BLaER1 treated with 17β-estradiol and CSF1 and Interleukin-3, amounts not matched to agents 10 nM and 100 nM (cell line): ENCODE measurements around the gene CORO6.

Source experiments
- H3K27ac ChIP-seq, 11 experiments: shearing (Covaris generic); formaldehyde crosslinking; 2 replicates each; pipeline ENCODE4 v1.8.1; 2022
- H3K27me3 ChIP-seq, 11 experiments: shearing (Covaris generic); formaldehyde crosslinking; 2 replicates each; pipeline ENCODE4 v1.8.1; 2022
- H3K36me3 ChIP-seq, 11 experiments: shearing (Covaris generic); formaldehyde crosslinking; 2 replicates each; pipeline ENCODE4 v1.8.1; 2022
- H3K4me1 ChIP-seq, 10 experiments: shearing (Covaris generic); formaldehyde crosslinking; 2 replicates each; pipeline ENCODE4 v1.8.1; 2022
- H3K4me2 ChIP-seq, 11 experiments: shearing (Covaris generic); formaldehyde crosslinking; 2 replicates each; pipeline ENCODE4 v1.8.1; 2022
- H3K4me3 ChIP-seq, 10 experiments: shearing (Covaris generic); formaldehyde crosslinking; 2 replicates each; pipeline ENCODE4 v1.8.1; 2022
- H3K9ac ChIP-seq, 11 experiments: shearing (Covaris generic); formaldehyde crosslinking; 2 replicates each; pipeline ENCODE4 v1.8.1; 2022
- H3K9me3 ChIP-seq, 11 experiments: shearing (Covaris generic); formaldehyde crosslinking; replicated peaks in 1 of 11; 2 replicates each; pipeline ENCODE4 v1.8.1; 2022
- H4K20me1 ChIP-seq, 11 experiments: shearing (Covaris generic); formaldehyde crosslinking; 2 replicates each; pipeline ENCODE4 v1.8.1; 2022
- Cebpa-rat ChIP-seq, 11 experiments: shearing (Covaris generic); IDR thresholded peaks; 2 replicates each; pipeline ENCODE4 v1.8.1; 2022

CORO6 gene

GRCh38 chr17:29614349-29615047 lies 8.2 kb downstream of the CORO6 start:
- peaks cover 54 to 76% (median 70%) of the 10 kb centered on the region in 10 experiments for H3K4me1 ChIP-seq
- peak overlapping the region in 9 of 11 experiments; percentile 9 to 65 (median 47); a peak in 11 of 22 replicates for H3K9ac ChIP-seq
- H4K20me1 ChIP-seq, result peaks cover 0 to 60% (median 22%) of the 10 kb centered on the region in 11 experiments; a peak in 18 of 22 replicates
- H3K27ac ChIP-seq, result peak overlapping the region in 5 of 11 experiments; percentile 29 to 57 (median 38); a peak in 7 of 22 replicates
- H3K9me3 ChIP-seq, result peaks cover 0 to 5% (median 0%) of the 10 kb centered on the region in 11 experiments; a peak in 1 of 22 replicates
- peak overlapping the region; percentile 92 to 98 (median 95) for H3K4me2 ChIP-seq
- H3K27me3 ChIP-seq, result peaks cover 13 to 28% (median 22%) of the 10 kb centered on the region in 11 experiments
- TF ChIP-seq Cebpa-rat (IDR thresholded peaks at IDR 0.05), result no peak
- H3K36me3 ChIP-seq, result peaks cover 0 to 31% (median 23%) of the 10 kb centered on the region in 11 experiments; a peak in 14 of 22 replicates
- peak overlapping the region in 5 of 10 experiments; percentile 45 to 53 (median 51); a peak in 5 of 20 replicates for H3K4me3 ChIP-seq

DNA sequence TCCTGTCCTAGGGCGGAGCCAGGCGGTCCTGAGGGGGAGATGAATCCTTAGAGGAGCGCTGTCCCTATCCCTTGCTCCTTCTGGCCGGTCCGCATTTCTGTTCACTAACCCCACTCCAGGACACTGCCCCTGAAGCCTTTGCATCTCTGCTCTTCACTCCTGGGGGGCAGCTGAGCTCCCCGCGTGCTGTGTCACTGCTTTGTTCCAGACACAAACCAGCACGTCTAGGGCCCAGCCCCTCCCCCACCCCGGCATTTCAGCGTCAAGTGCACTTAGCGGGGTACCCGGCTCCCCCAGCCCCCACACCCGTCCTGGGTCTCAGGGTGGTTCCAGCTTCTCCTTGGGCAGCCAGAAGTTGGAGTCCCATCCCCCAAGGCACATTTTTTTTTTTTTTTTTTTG lies 8.9 kb downstream of the CORO6 start:
- peak overlapping the region in 5 of 10 experiments; percentile 13 to 52 (median 41); a peak in 7 of 20 replicates for H3K4me3 ChIP-seq
- H3K9me3 ChIP-seq, result peaks cover 0 to 5% (median 0%) of the 10 kb centered on the region in 11 experiments; a peak in 1 of 22 replicates
- H3K27me3 ChIP-seq, result peaks cover 13 to 28% (median 22%) of the 10 kb centered on the region in 11 experiments
- TF ChIP-seq Cebpa-rat (IDR thresholded peaks at IDR 0.05), result no peak
- H3K4me1 ChIP-seq, result peaks cover 48 to 76% (median 67%) of the 10 kb centered on the region in 10 experiments
- peak overlapping the region; percentile 92 to 98 (median 95) for H3K4me2 ChIP-seq
- peak overlapping the region in 3 of 11 experiments; percentile 9 to 39 (median 19); a peak in 3 of 22 replicates for H3K27ac ChIP-seq
- peaks cover 0 to 66% (median 22%) of the 10 kb centered on the region in 11 experiments; a peak in 18 of 22 replicates for H4K20me1 ChIP-seq
- peak overlapping the region in 10 of 11 experiments; percentile 17 to 65 (median 38); a peak in 16 of 22 replicates for H3K9ac ChIP-seq
- H3K36me3 ChIP-seq, result peaks cover 0 to 37% (median 29%) of the 10 kb centered on the region in 11 experiments; a peak in 17 of 22 replicates

DNA sequence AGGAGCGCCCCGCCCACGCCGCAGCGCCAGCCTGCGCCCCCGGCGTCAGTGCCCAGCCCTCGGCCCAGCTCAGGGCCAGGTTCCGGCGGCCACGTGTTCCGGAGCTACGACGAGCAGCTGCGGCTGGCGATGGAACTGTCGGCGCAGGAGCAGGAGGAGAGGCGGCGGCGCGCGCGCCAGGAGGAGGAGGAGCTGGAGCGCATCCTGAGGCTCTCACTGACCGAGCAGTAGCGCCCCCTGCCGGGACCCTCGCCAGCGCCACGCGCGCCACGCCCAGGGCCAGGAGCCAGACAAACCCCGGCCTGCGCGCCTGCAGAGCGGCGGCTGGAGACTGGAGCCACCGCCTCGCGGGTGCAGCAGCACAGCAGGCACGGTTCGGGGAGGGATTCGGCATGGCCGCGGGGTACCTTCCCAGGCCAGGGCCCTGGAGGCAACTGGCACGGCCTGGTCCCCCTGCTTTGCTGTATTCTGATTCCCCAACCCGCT lies 9.3 kb downstream of the CORO6 start:
- no peak for TF ChIP-seq Cebpa-rat (IDR thresholded peaks at IDR 0.05)
- peaks cover 0 to 5% (median 0%) of the 10 kb centered on the region in 11 experiments; a peak in 1 of 22 replicates for H3K9me3 ChIP-seq
- H3K27ac ChIP-seq, result peak overlapping the region in 6 of 11 experiments; percentile 13 to 50 (median 42); a peak in 6 of 22 replicates
- H3K4me1 ChIP-seq, result peaks cover 43 to 76% (median 63%) of the 10 kb centered on the region in 10 experiments
- peaks cover 0 to 71% (median 22%) of the 10 kb centered on the region in 11 experiments; a peak in 18 of 22 replicates for H4K20me1 ChIP-seq
- H3K4me3 ChIP-seq, result peak overlapping the region in 5 of 10 experiments; percentile 13 to 52 (median 41); a peak in 9 of 20 replicates
- H3K27me3 ChIP-seq, result peaks cover 13 to 28% (median 22%) of the 10 kb centered on the region in 11 experiments
- peak overlapping the region; percentile 92 to 98 (median 95) for H3K4me2 ChIP-seq
- H3K9ac ChIP-seq, result peak overlapping the region in 10 of 11 experiments; percentile 17 to 65 (median 38); a peak in 18 of 22 replicates
- H3K36me3 ChIP-seq, result peaks cover 0 to 42% (median 32%) of the 10 kb centered on the region in 11 experiments; a peak in 17 of 22 replicates

GRCh38 chr17:29612404-29613280 lies 10.1 kb downstream of the CORO6 start:
- peak overlapping the region in 4 of 10 experiments; percentile 40 to 52 (median 46); a peak in 6 of 20 replicates for H3K4me3 ChIP-seq
- H3K27me3 ChIP-seq, result peaks cover 13 to 28% (median 21%) of the 10 kb centered on the region in 11 experiments
- peak overlapping the region; percentile 92 to 98 (median 95); a peak in 21 of 22 replicates for H3K4me2 ChIP-seq
- peaks cover 0 to 5% (median 0%) of the 10 kb centered on the region in 11 experiments; a peak in 1 of 22 replicates for H3K9me3 ChIP-seq
- TF ChIP-seq Cebpa-rat (IDR thresholded peaks at IDR 0.05), result no peak
- peaks cover 39 to 76% (median 60%) of the 10 kb centered on the region in 10 experiments for H3K4me1 ChIP-seq
- peaks cover 0 to 49% (median 32%) of the 10 kb centered on the region in 11 experiments; a peak in 17 of 22 replicates for H3K36me3 ChIP-seq
- H3K9ac ChIP-seq, result peak overlapping the region in 5 of 11 experiments; percentile 35 to 57 (median 40); a peak in 7 of 22 replicates
- H4K20me1 ChIP-seq, result peaks cover 0 to 78% (median 30%) of the 10 kb centered on the region in 11 experiments; a peak in 18 of 22 replicates
- H3K27ac ChIP-seq, result peak overlapping the region in 6 of 11 experiments; percentile 13 to 50 (median 38); a peak in 6 of 22 replicates

- no peak for TF ChIP-seq Cebpa-rat (IDR thresholded peaks at IDR 0.05)
- peaks cover 0 to 50% (median 32%) of the 10 kb centered on the region in 11 experiments; a peak in 17 of 22 replicates for H3K36me3 ChIP-seq
Observed at GRCh38 chr17:29612094-29612403, 10.7 kb downstream of the CORO6 start.

DNA sequence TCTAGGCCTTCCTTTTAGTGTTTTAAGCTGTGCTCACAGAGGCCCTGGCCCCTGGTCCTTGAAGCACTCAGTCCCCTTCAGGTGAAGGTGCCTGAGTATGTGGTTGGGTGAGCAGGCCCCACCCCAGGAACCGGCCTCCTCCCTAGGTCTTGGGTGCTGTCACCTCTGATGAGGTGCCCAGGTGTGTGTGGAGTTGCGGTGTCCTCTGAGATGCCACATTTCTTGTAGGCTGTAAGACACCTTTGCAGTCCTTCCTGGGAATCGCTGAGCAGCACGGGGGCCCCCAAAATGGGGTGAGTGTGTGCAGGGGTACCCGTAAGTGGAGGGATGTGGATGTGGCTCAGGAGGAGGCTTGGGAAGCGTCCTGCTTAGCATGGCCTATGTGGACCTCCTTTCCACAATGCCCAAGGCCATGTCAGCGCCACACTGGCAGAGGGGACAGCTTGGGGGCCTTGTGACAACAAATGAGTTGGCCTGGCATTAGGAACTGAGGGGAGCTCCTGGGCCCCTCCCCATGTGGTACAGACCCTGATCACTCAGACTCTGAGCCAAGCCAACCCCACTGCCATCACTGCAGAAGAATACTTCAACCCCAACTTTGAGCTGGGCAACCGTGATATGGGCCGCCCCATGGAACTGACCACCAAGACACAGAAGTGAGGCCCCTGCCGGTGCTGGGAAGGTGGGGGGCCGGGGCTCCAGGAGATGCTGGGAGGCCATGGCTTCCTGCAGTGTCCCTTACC lies 11.2 kb downstream of the CORO6 start:
- peaks cover 0 to 50% (median 32%) of the 10 kb centered on the region in 11 experiments; a peak in 17 of 22 replicates for H3K36me3 ChIP-seq
- H3K27me3 ChIP-seq, result peaks cover 8 to 17% (median 10%) of the 10 kb centered on the region in 11 experiments
- H4K20me1 ChIP-seq, result peaks cover 0 to 83% (median 34%) of the 10 kb centered on the region in 11 experiments; a peak in 18 of 22 replicates
- H3K4me3 ChIP-seq, result no peak overlapping the region
- H3K4me1 ChIP-seq, result peaks cover 28 to 73% (median 56%) of the 10 kb centered on the region in 10 experiments
- H3K9ac ChIP-seq, result no peak overlapping the region
- no peak for TF ChIP-seq Cebpa-rat (IDR thresholded peaks at IDR 0.05)
- H3K4me2 ChIP-seq, result no peak overlapping the region
- H3K27ac ChIP-seq, result no peak overlapping the region
- H3K9me3 ChIP-seq, result peaks cover 0 to 5% (median 0%) of the 10 kb centered on the region in 11 experiments; a peak in 1 of 22 replicates

More at GRCh38 chr17:29612094-29612403, 10.7 kb downstream of the CORO6 start:
- Histone ChIP-seq H4K20me1 (peaks cover 0 to 83% (median 36%) of the 10 kb centered on the region in 11 experiments; a peak in 18 of 22 replicates), H3K4me2 (no peak overlapping the region), H3K9me3 (peaks cover 0 to 5% (median 0%) of the 10 kb centered on the region in 11 experiments; a peak in 1 of 22 replicates), H3K9ac (no peak overlapping the region), H3K4me1 (peaks cover 33 to 76% (median 60%) of the 10 kb centered on the region in 10 experiments), H3K27me3 (peaks cover 13 to 23% (median 16%) of the 10 kb centered on the region in 11 experiments), H3K4me3 (no peak overlapping the region), H3K27ac (no peak overlapping the region)

GRCh38 chr17:29610395-29610794 lies 12.3 kb downstream of the CORO6 start:
- peaks cover 0 to 50% (median 32%) of the 10 kb centered on the region in 11 experiments; a peak in 17 of 22 replicates for H3K36me3 ChIP-seq
- no peak overlapping the region for H3K4me2 ChIP-seq
- peaks cover 19 to 62% (median 45%) of the 10 kb centered on the region in 10 experiments for H3K4me1 ChIP-seq
- no peak overlapping the region for H3K27ac ChIP-seq
- H3K9me3 ChIP-seq, result peaks cover 0 to 5% (median 0%) of the 10 kb centered on the region in 11 experiments; a peak in 1 of 22 replicates
- H3K27me3 ChIP-seq, result peaks cover 0 to 6% (median 0%) of the 10 kb centered on the region in 11 experiments; a peak in 5 of 22 replicates
- H3K4me3 ChIP-seq, result no peak overlapping the region
- no peak overlapping the region for H3K9ac ChIP-seq
- no peak for TF ChIP-seq Cebpa-rat (IDR thresholded peaks at IDR 0.05)
- peaks cover 0 to 77% (median 26%) of the 10 kb centered on the region in 11 experiments; a peak in 15 of 22 replicates for H4K20me1 ChIP-seq
